ENCODE results near the gene MOCS3.

Gene MOCS3

DNA sequence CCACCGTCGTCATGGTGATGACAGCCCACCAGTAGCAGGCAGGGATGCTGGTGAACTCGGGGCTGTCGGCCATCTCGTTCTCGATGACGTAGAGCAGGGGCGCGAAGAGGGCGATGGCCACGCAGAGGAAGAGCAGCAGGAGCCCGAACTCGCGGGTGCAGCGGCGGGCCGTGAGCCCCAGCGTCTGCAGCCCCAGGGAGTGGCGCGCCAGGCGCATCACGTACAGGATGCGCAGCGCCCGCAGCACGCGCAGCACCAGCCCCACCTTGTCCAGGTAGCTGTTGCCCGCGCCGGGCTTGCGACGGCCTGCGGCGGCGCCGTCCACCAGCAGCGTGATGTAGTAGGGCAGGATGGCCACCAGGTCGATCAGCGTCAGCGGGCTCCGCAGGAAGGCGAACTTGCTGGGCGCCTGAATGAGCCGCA, 45.7 kb downstream of the MOCS3 start:
- Histone ChIP-seq H3K9me3 (no peaks in the 10 kb centered on the region), H3K4me1 (no peaks in the 10 kb centered on the region), H3K27me3 (peaks cover 0 to 46% of the 10 kb centered on the region in 2 donors), H3K27ac (no peak overlapping the region), H3K4me3 (no peak overlapping the region), H3K36me3 (no peaks in the 10 kb centered on the region)
- TF ChIP-seq, protein P1, sequence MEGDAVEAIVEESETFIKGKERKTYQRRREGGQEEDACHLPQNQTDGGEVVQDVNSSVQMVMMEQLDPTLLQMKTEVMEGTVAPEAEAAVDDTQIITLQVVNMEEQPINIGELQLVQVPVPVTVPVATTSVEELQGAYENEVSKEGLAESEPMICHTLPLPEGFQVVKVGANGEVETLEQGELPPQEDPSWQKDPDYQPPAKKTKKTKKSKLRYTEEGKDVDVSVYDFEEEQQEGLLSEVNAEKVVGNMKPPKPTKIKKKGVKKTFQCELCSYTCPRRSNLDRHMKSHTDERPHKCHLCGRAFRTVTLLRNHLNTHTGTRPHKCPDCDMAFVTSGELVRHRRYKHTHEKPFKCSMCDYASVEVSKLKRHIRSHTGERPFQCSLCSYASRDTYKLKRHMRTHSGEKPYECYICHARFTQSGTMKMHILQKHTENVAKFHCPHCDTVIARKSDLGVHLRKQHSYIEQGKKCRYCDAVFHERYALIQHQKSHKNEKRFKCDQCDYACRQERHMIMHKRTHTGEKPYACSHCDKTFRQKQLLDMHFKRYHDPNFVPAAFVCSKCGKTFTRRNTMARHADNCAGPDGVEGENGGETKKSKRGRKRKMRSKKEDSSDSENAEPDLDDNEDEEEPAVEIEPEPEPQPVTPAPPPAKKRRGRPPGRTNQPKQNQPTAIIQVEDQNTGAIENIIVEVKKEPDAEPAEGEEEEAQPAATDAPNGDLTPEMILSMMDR (IDR thresholded peaks at IDR 0.05) = no peak
- intact Hi-C loops (cut with DNase I; ENCODE audit: low total_unique reads) = no loop called here
- no peak for DNase-seq

DNA sequence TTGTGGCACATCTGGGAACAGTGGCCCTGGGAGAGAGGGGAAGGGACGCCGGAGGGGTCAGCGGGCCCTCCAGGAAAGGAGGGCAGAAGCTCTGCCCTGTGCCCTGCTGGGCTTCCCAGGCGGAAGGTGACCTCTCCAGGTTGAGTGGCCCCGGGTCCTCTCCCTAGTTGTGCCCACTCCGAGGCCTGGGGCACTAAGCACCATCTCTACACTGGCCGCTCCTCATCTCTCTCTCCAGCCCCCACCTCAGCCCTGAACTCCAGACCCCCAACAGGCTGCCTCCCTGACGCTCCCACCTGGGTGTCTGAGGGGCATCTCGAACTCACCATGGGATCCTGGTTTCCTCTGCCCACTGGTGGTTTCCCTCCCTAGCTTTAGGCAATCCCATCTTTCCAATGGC, 46.2 kb downstream of the MOCS3 start:
- no peak overlapping the region for H3K27ac ChIP-seq
- DNase-seq = no peak
- H3K9me3 ChIP-seq = no peaks in the 10 kb centered on the region
- no peak overlapping the region for H3K4me3 ChIP-seq
- no peaks in the 10 kb centered on the region for H3K36me3 ChIP-seq
- TF ChIP-seq, protein P1 (IDR thresholded peaks at IDR 0.05) = no peak
- H3K27me3 ChIP-seq = peaks cover 0 to 46% of the 10 kb centered on the region in 2 donors
- H3K4me1 ChIP-seq = no peaks in the 10 kb centered on the region
- intact Hi-C loops (cut with DNase I; ENCODE audit: low total_unique reads) = no loop called here

GRCh38 chr20:51005214-51005613, 46.6 kb downstream of the MOCS3 start:
- no peak overlapping the region for H3K27ac ChIP-seq
- H3K36me3 ChIP-seq = no peaks in the 10 kb centered on the region
- no peaks in the 10 kb centered on the region for H3K9me3 ChIP-seq
- TF ChIP-seq, protein P1 (IDR thresholded peaks at IDR 0.05) = no peak
- no peaks in the 10 kb centered on the region for H3K4me1 ChIP-seq
- intact Hi-C loops (cut with DNase I; ENCODE audit: low total_unique reads) = no loop called here
- peaks cover 0 to 42% of the 10 kb centered on the region in 2 donors for H3K27me3 ChIP-seq
- H3K4me3 ChIP-seq = no peak overlapping the region
- DNase-seq = no peak

- intact Hi-C loops (cut with DNase I; ENCODE audit: low total_unique reads) = no loop called here
- DNase-seq = no peak
- no peaks in the 10 kb centered on the region for H3K9me3 ChIP-seq
- no peak overlapping the region for H3K27ac ChIP-seq
- TF ChIP-seq, protein P1 (IDR thresholded peaks at IDR 0.05) = no peak
- H3K27me3 ChIP-seq = peaks cover 0 to 27% of the 10 kb centered on the region in 2 donors
- H3K36me3 ChIP-seq = no peaks in the 10 kb centered on the region
- H3K4me1 ChIP-seq = no peaks in the 10 kb centered on the region
- H3K4me3 ChIP-seq = no peak overlapping the region
These were observed 50.1 kb downstream of the MOCS3 start for GRCh38 chr20:51008718-51009117.

DNA sequence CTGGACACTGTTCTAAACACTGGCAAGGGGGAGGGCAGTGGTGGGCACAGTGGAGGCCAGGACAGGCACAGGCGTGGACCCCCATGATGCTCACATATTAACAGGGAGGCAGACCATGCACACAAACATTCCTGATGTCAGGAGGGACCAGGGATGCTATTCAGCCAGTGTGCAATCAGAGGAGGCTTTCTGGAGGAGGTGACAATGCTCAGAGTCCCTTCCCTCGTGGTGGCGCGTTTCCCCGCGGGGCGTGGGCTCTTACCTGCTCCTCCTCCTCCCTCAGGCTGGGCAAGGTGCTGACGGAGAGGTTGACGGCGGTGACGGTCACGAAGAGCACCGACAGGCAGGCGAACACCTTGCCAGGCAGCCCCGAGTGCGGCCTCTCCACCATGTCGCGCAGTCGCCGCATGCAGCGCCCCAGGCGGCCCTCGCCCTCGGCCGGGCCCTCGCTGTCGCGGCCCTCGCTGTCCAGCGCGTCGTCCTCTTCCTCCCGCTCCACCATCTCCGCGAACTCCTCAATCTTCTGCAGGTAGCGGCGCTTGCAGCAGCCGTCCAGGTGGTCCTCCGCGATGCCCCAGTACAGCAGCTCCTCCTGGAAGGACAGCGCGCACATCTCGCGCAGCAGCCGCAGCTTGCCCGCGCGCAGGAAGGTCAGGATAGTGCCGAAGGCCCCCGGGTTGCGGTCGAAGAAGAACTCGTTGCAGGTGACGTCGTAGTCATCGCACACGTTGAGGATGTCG, 50.9 kb downstream of the MOCS3 start:
- Histone ChIP-seq H3K4me1 (no peaks in the 10 kb centered on the region), H3K27ac (no peak overlapping the region), H3K4me3 (no peak overlapping the region), H3K27me3 (peaks cover 0 to 25% of the 10 kb centered on the region in 2 donors), H3K9me3 (no peaks in the 10 kb centered on the region), H3K36me3 (no peaks in the 10 kb centered on the region)
- TF ChIP-seq, protein P1 (IDR thresholded peaks at IDR 0.05) = no peak
- DNase-seq = no peak
- intact Hi-C loops (cut with DNase I; ENCODE audit: low total_unique reads) = no loop called here
